Effector CD8-positive, alpha-beta T cell (primary cell): ENCODE data around the gene FKBP11.
A peak's percentile ranks its signal among the peaks of the same experiment; 100 is the strongest.

ENCODE experiments used
- DNase-seq: peaks from one replicate; lab custom pipeline; 2025; lab: John Stamatoyannopoulos, UW

Gene FKBP11

DNA sequence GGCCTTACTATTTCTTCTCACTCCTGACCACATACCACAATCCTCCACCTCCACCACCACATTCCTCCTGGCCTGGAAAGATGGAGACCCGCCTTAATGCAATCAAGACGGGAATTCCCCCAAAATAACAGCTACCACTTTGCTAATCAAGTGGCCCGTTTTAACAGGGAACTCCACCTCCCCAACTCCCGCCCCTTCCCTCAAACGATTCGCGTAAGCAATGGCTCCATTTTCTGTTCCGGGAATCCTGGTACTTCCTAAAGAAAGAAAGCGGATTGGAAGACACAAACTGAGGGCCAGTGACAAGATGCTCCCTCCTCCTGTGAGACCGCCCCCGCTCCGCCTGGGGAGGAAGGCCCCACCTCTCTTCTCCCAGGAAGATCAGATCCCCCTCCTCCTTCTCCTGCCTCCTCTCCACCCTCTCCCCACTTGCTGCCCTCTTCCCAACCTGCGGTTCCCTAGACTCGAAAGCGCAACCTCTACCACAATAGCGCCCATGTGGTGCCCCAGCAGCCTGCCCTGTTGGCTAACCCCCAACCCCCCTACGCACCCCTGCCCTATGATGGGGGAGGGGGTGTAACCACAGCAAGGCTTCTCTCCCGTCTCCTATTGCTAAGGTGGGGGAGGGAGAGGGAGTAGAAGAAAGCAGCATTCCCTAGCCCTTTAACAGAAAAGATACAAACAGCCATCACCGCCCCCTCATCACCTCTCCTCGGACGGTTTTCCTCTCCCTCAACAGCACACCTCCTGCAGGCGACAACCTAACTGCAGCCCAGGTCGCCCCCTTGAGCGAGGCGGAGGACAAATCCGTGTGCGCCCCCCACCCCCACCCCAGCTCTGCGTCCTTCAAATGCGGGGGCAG is 31.2 kb upstream of the FKBP11 start:
- DNase-seq = no peak

DNA sequence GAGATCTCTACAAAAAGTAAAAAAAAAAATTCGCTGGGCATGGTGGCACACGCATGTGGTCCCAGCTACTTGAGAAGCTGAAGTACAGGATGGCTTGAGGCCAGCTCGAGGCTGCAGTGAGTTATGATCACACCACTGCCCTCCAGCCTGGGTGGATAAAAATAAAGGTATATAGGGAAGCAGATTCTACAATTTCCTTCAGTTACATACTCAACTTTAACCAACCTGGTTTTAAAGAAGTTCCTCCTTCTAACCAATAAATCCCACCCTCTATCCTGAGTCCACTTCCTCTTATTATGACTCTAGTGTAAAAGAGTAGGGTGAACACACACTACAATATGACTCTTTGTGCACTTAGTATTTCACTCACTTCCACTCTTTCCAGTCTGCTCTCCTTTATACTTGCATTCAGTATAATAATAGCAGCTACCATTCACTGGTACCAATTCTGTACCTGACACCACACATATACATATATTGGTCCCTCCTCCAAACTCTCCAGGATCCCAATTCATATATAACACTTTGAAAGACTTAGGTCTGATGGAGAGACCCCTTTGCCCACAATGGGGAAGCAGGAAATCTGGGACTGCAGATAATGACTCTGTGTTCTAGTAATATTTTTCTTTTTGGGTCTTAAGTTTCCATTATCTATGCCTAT is 29.7 kb upstream of the FKBP11 start:
- DNase-seq = no peak

GRCh38 chr12:48954061-48954460 is 28.8 kb upstream of the FKBP11 start:
- no peak for DNase-seq

DNA sequence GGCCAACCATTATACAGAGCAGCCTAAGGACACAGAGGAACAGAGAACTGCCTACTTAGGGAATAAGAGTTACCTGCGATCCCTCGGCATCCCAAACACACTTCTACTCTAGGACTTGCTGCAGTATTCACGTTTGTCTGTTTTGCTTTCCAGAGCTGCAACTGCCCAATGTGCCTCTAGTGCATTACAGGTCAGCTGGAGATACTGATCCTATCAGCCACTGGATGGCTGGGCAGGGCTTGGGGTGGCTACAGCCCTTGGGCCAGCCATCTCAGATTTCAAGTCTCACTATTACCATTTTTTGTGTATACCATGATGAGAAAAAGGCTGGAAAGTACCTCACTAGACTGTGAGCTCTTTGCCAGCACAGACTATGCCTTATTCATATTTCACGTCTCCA is 27.4 kb upstream of the FKBP11 start:
- no peak for DNase-seq

DNA sequence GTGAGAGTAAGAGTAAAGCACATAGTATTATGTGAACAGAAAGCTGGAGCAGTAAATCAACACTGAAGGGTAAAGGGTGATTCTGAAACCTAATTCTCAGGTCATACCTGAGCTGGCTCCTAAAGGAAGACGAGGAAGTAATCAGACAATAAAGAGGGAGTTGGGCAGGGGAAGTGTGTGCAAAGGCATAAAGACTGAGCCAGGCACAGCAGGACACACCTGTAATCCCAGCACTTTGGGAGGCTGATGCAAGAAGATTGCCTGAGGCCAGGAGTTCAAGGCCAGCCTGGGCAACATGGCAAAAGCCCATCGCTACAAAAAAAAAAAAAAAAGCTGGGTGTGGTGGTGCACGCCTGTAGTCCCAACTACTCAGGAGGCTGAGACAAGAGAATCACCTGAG is 22.4 kb upstream of the FKBP11 start:
- no peak for DNase-seq

DNA sequence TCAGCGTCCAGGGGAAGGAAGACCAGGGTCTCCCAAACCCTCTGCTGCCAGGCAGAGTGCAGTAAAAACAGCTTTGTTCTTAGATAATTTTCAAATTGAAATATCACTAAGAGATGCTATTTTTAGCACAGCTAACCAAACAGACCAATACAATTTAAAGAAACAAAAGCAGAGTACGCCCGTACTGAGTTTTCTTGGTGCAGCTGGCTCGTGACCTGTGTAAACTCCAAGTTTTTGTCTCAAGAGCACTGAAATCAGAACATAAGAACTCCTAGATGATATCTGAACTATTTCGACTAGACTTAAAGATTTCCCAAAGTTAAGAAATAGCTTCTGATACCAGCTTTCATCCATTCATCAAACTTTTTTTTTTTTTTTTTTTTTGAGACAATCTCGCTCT is 21.7 kb upstream of the FKBP11 start:
- no peak for DNase-seq

GRCh38 chr12:48946205-48946604 is 20.9 kb upstream of the FKBP11 start:
- DNase-seq = no peak

GRCh38 chr12:48943221-48943620 is 17.9 kb upstream of the FKBP11 start:
- no peak for DNase-seq

DNA sequence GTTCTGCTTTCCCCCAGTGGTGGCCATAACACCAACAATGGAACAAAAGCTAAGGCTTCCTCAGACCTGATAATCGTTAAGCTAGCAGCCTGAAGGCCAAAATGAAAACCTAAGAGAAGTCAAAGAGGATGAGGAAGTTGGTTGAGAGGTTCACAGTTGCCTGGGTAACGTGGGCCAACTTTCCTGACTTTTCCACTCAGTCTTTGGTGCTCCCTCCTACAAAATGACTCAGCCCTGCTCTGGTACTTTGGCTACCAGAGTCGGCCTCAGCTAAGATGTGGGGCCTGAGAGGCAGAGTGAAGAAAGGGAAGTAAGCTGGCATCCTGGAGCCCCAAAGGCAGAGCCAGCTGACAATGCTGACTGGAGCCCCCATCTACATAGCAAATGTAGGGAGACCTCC is 14.9 kb upstream of the FKBP11 start:
- no peak for DNase-seq

DNA sequence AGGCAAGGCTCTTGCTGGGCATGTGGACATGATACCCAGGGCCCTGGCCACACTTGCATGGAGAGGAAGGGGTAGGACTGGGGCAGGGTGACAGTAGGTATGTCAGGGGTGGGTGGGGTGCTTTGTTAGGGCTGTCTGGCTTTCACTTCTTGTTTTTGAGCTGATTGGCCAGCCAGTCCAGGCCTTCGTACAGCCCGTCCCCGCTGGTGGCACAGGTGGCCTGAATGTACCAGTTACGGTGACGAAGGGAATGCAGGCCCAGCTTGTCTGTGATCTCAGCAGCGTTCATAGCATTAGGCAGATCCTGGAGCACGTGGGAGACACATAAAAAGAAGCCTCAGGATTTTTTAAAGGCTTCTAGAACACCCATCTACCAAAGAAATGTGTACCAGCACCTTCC is 13.5 kb upstream of the FKBP11 start:
- DNase-seq = no peak

GRCh38 chr12:48937170-48937569 is 11.9 kb upstream of the FKBP11 start:
- no peak for DNase-seq

DNA sequence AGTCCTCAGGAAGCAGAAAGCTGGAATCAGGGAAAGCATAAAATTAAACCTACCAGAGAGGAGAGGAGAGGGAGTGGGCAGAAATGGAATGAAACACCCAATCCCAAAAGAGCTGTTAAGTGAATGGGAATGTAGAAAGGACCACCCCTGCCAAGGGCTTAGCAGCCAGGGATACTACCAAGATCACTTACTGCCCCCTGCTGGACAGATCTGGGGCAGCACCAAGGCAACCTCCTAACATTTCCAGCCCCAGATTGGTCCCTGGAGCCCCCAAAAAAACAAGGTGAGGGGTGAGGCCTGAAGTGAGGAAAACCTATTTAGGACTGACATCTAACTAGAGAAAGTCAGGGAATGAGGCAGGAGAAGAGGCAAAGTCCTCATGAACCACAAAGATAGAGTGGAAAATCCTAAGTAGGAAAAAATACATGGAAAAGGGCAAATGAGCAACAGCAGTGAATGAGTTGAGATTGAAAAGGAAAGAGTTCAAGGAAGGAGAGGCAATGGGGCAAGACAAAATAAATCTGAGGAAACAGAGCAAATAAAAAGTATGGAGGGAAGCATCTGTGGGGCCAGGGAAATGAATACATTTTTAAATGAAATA is 11.2 kb upstream of the FKBP11 start:
- peak; percentile 85 for DNase-seq

DNA sequence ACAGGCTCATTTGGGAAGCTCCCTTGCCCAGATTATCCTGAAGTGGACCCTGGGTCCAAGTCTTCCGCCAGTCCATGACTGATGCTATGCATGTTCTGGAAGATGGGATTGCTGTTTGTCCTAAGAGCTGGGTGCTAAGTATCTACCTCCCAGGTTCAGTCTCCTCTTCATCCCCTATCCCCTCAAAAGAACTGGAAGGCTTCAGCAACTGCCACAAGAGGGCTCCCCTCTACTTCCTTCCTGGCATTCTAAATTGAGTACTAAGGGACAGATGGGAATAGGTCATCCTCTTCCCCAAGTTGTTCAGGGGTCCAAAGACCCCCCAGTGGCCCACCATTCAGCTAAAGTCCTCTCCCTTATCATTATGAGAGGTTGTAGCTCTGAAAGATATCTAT is 9.0 kb upstream of the FKBP11 start:
- no peak for DNase-seq

GRCh38 chr12:48933664-48934311 is 8.5 kb upstream of the FKBP11 start:
- DNase-seq = no peak

DNA sequence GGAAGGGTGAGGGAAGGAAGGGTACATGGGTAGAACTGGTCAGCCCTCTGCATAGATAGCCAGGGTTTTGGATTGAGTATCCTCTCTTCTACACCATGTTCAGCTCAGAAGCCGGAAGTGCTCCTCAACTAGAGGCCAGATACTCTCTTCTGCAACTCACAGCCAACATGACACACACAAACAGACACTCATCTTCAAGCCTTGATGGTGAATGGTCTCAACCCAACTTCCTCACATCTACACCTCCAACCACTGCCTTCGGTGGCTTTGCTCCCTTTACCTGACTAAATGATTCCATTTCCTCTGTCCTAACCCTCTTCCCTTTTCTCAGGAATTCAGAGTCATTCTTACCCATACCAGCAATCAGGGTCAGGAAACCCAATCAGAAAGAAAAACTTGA is 7.6 kb upstream of the FKBP11 start:
- no peak for DNase-seq

GRCh38 chr12:48930475-48930874 is 5.2 kb upstream of the FKBP11 start:
- no peak for DNase-seq

GRCh38 chr12:48929551-48929950 is 4.3 kb upstream of the FKBP11 start:
- no peak for DNase-seq

- DNase-seq = no peak
Measured at GRCh38 chr12:48927261-48927660, 2.0 kb upstream of the FKBP11 start.

DNA sequence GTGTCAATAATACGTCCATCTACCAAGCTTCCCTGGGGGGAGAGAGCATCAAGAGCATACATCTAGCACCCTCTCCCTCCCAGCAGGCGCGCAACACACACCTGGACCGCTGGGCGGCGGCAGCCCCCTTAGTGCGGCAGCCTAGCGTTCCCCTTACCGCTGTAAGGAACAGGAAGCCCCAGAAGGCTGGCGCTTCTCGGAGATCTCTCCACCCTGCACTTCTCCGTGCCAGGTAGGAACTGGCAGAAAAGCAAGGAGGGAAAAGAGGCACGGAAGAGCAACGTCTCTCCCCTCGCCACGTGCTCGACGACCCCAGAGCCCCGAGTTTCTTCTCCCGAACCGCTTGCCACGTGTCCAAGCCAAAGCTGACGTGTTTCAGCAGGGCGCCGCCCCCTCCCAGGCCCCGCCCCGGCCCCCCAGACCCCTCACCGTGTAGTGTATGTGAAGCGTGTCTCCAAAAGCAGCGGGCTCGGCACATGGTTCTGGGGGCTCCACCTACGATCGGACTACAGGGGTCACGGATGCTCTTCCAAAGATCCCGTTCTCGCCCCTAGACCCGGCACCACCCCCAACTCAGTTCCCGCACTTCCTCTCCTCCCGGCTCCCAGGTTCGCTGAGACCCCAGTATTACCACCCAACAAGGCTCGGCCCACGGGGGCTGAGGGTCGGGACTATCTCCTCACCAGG is 532 bp downstream of the FKBP11 start:
- DNase-seq = peak; percentile 63

GRCh38 chr12:48923117-48923516 is 2.2 kb downstream of the FKBP11 start:
- no peak for DNase-seq

GRCh38 chr12:48917857-48918537 is 7.3 kb downstream of the FKBP11 start:
- no peak for DNase-seq
